OCI-LY7 (cell line): ENCODE results near the gene CHD5.

Experiments
- CTCF ChIP-seq: fragments of 200-600 bp; sonication (generic); conservative IDR thresholded peaks from 2 replicates; pipeline ENCODE4 v1.5.1; 2014; ENCODE audit warnings: mild to moderate bottlenecking, antibody characterized with exemption, low read length, moderate library complexity, mixed read lengths
- EZH2phosphoT487 ChIP-seq: fragments of 200-600 bp; sonication (generic); IDR thresholded peaks from 2 replicates; pipeline ENCODE4 v1.6.1; 2018; ENCODE audit warnings: low read depth, borderline replicate concordance, mild to moderate bottlenecking, mixed run types, antibody characterized with exemption, low read length, moderate library complexity, mixed read lengths

GRCh38 chr1:6141592-6141991, 38.5 kb downstream of the CHD5 start:
- TF ChIP-seq CTCF (peak; percentile 55), EZH2phosphoT487 (no peak)
